Astrocyte of the cerebellum (primary cell): ENCODE measurements around the gene OSBPL5.

Source experiments
- DNase-seq: peaks from one replicate; pipeline ENCODE4 v3.0.0-alpha.2; 2011; ENCODE audit warnings: low read depth
- H3K4me3 ChIP-seq: 2 replicates; pipeline ENCODE4 v1.5.1; 2011; ENCODE audit warnings: mild to moderate bottlenecking, low read depth, low read length, moderate library complexity
- in situ Hi-C: cut with HindIII; loops from 2 replicates; pipeline ENCODE4 v1.10.0; 2017; ENCODE audit warnings: low sequenced_read_pairs
- TF ChIP-seq, protein P1 (sequence below): IDR thresholded peaks from 2 replicates; pipeline ENCODE4 v1.5.1; 2012; ENCODE audit warnings: low read length, low read depth, moderate library complexity, mild to moderate bottlenecking; ENCODE audit errors: missing control alignments

OSBPL5 gene

DNA sequence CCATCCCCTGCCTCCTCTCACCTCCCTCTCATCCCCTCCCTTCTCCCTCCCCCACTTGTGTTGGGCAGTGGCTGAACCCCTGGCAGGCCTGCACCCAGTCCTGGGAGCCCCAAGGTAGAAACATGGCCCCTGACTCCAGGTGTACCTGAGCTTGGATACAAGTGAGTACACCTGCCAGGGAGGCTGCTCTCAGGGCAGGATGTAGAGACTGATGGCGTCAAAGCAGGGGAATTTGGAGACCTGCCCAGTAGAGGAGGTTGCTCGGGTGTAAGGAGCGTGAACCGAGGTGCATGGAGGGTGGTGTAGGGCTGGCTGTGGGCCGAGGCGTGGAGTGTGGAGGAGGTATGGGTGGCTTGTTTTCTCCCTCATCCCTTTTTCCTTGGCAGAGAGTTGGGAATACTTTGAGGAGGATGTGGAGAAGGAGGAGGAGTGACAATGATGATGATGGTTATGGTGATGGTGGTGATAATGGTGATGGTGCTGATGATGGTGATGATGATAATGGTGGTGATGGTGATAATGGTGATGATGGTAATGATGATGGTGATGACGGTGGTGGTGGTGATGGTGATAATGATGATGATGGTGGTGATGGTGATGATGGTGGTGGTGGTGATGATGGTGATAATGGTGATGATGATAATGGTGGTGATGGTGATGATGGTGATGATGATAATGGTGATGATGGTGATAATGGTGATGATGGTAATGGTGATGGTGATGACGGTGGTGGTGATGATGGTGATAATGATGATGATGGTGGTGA, 41.2 kb upstream of the OSBPL5 start:
- in situ Hi-C loops, result no loop called here

DNA sequence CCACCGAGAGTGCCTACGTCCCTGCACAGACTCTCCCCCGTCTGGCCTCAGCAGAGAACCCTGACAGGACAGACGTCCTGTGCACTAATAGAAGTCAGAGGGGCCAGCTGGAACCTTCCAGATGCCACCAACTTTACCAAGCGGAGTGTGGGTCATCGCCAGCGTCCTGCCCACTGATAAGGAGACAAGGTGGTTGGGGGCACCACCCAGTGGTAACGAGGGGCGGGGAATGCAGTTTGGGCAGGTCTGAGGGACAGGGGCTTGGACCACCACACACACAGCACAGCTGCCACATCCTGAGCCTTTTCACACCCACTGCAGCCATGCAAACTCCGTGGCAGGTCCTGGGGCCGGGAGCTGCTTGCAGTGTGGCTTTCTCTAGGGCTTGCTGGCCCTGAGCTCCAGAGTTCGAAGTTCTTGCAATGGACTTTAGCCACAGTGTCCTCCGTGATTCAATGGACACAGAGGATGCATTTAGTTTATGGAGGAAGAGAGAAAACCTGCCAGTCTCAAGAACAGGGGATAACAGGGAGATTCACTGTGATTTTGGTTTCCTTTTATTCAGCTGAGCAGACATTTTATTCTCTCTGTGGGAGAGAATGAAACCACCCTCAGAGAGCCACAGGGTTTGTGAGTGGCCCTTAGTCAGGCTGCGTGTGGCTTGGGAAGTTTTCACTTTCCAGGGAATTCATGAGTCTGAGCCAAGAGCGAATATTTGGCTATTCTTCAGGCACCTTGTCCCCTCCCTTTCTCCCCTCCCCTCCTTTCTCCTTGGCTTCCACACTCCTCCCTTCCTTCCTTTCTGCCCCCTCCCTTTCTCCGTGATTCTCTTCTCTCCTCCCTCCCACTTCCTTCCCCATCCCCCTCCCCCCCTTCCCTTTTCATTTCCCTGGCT, 40.4 kb upstream of the OSBPL5 start:
- in situ Hi-C loops, result no loop called here
- DNase-seq, result no peak
- TF ChIP-seq, protein P1, sequence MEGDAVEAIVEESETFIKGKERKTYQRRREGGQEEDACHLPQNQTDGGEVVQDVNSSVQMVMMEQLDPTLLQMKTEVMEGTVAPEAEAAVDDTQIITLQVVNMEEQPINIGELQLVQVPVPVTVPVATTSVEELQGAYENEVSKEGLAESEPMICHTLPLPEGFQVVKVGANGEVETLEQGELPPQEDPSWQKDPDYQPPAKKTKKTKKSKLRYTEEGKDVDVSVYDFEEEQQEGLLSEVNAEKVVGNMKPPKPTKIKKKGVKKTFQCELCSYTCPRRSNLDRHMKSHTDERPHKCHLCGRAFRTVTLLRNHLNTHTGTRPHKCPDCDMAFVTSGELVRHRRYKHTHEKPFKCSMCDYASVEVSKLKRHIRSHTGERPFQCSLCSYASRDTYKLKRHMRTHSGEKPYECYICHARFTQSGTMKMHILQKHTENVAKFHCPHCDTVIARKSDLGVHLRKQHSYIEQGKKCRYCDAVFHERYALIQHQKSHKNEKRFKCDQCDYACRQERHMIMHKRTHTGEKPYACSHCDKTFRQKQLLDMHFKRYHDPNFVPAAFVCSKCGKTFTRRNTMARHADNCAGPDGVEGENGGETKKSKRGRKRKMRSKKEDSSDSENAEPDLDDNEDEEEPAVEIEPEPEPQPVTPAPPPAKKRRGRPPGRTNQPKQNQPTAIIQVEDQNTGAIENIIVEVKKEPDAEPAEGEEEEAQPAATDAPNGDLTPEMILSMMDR, result no peak
- H3K4me3 ChIP-seq, result no peak overlapping the region

More for the DNA sequence above, 41.2 kb upstream of the OSBPL5 start:
- no peak for DNase-seq
- TF ChIP-seq, protein P1, result no peak
- H3K4me3 ChIP-seq, result no peak overlapping the region

DNA sequence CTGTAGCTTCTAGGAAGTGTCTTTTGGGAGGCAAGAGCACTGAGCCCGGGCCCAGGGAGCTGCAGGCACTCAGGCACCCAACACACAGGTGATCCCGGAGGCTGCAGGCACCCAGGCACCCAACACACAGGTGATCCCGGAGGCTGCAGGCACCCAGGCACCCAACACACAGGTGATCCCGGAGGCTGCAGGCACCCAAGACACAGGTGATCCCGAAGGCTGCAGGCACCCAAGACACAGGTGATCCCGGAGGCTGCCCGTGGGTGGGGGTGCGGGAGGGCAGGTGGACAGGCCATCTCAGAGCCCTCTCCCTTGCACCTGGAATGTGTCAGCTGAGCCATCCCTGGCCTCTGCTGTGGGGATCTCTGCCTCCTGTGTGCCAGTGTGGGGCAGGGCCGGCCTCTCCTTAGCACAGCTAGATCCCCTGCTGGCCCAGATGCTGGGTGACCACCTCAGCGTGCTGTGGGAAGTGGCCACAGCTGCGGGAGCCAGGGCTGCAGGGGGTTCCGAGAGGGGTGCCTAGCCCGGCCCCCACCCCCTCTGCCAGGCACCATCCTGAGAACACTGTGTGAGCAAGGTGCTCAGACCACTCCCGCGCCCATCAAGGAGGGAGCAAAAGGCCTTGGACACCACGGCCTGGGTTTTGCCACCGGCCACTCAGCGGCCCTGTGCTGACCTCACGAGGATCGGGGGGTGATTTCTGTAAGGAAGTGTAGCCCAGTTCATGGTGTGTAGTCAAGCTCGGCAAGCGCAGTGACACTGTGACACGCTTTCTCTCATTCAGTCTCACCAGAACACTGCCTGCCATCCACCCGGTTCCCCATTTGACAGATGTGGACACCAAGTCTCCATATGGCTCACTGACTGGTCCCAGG, 39.3 kb upstream of the OSBPL5 start:
- no peak for DNase-seq
- no peak overlapping the region for H3K4me3 ChIP-seq
- TF ChIP-seq, protein P1, result no peak
- in situ Hi-C loops, result no loop called here

DNA sequence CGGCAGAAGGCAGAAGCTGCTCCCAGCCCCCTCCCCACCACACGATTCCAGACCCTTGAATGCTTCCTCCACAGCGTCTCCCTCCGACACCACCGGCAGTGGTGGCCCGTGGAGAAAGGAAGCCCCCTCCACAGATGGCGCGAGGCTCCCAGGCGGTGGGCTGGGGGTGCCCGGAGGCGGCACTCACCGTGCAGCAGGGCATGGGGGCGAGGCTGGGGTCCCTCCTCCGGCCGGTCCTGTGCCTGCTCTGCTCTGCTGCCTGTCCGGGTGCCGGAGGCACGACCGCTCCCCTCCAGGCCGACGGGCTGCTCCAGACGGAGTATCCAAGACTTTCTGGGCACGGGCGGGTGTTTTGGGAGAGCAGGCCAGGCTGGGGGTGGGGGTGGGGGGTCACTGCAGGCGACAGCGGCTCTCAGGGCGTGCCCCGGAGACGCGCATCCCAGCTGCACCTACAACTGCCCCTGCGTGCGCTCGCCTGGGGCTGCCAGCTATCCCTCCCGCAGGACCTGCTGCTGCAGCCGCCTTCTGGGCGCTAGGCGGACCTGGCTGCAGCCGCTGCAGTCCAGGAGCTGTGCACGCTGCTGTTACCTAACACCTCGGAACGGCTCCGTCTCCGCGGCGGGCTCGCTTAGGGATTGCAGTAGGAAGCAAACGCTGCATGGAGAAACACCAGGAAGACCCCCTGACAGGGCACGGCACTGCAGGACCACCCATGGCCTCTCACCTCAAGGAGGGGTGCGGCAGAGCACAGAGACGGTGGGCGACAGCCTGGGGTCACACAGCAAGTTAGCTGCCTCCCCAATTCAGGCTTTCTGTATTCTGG, 38.3 kb upstream of the OSBPL5 start:
- no peak for DNase-seq
- in situ Hi-C loops, result no loop called here
- H3K4me3 ChIP-seq, result no peak overlapping the region
- TF ChIP-seq, protein P1, result no peak

DNA sequence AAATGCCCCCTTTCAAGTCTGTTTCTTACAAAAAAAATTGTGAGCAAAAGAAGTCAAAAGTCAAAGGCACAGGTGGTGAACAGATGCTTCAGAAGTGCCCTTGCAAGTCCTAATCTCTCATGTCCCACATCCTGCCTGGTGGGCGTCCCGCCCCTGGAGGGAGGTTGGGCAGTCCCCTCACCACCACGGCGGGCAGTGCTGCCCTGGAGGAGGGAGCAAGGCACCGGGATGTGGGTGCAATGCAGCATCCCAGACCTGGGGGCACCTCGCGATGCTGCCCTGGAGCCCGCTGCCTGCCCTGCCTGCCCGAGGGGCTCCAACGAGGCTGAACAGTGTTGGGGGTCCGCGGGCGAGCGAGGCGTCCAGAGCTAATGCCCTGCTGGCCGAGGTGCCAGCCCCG, 37.6 kb upstream of the OSBPL5 start:
- DNase-seq, result no peak
- H3K4me3 ChIP-seq, result no peak overlapping the region

More for the DNA sequence above, 37.6 kb upstream of the OSBPL5 start:
- TF ChIP-seq, protein P1, result no peak
- in situ Hi-C loops, result no loop called here
